GM19023 (cell line): Measurements from ENCODE around the gene BSDC1.
A peak's percentile ranks its signal among the peaks of the same experiment; 100 is the strongest.

Experiments
- ATAC-seq: cut with Tn5 transposase; IDR thresholded peaks from one replicate; pipeline ENCODE4 v1.9.1; 2021; ENCODE audit warnings: mild to moderate bottlenecking, moderate library complexity; ENCODE audit not compliant: unreplicated experiment

The BSDC1 gene

DNA sequence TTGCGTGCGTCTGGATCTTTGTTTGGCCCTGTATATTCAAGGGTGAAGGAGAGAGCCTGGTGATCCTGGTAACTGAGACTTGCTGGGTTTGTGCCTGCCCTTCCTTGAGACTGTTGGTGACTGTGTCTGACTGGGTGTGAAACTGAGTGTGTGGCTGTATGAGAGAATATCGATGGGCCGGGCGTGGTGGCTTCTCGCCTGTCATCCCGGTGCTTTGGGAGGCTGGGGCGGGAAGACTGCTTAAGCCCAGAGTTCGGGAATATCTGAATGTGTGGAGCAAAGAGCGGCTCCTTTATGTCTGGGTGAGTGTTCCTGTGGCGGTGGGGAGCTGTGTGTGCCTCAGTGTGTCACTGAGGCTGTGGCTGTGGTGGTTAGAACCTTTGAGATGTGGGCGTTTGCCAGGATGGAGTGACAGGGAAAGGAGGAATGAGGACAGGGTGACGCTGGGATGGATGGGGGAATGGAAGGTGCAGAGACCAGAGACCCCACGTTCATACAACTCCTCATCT lies 55.5 kb downstream of the BSDC1 start:
- no peak for ATAC-seq

GRCh38 chr1:32337855-32338636 lies 56.2 kb downstream of the BSDC1 start:
- ATAC-seq: no peak

- no peak for ATAC-seq
Observed at GRCh38 chr1:32336963-32337675, 57.1 kb downstream of the BSDC1 start.

- no peak for ATAC-seq
Observed at GRCh38 chr1:32336591-32336932, 57.7 kb downstream of the BSDC1 start.

DNA sequence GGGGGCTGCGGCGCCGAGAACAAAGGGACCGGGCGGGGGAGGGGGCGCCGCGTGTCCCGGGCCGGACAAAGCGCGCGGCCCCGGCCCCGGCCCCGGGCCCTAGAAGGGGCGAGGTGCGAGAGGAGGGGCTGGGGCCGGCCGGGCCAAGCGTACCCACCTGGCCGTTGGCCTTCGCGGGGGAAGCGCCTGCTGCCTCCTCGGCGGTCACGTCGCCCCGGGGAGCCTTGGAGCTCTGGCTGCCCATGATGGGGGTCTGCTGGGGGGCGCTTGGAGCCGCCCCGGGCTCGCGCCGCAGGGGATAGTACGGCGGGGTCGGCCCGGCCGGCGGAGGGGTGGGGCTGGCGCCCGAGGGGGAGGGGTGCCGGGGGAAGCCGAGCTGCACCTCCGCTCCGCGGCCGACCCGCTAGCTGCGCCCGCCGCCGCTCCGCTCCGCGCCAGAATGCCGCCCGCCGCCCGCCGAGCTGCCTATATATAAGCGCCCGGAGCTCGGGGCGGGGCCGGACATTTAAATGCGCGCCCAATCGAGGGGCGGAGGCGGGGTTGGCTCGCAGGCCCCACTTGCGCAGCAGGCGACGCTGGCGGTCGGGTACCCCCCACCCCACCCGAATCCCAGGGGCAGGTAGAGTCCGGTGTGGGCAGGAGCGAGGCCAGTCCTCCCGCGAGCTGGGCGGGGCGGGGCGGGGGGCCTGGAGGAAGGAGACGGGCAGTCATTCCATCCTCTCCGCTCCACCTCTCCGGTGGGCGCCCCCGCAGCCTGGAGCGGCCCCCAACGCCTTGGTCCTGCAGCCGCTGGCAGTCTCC lies 58.3 kb downstream of the BSDC1 start, which contains the start of gene MARCKSL1:
Gene MARCKSL1, minus strand, starts transcription at position 444 of the 801 bp plus-strand sequence. Its CDS starts 200 bp downstream, at position 244.
- ATAC-seq: peak; percentile 39

DNA sequence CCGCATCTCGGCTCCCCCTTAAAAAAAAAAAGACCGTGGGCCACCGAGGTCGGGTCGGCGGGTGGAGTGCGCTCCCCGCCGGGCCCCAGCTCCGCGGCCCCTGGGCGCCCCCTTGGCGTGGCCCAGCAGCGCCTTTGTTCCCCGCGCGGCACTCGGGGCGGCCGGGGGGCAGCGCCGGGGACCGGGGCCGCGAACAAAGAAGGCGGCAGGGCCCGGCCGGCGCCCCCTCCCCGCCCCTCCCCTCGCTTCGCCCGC lies 58.8 kb downstream of the BSDC1 start:
- peak; percentile 1 for ATAC-seq

GRCh38 chr1:32334864-32335534 lies 59.2 kb downstream of the BSDC1 start:
- ATAC-seq: peak; percentile 19

- ATAC-seq: no peak
Observed at GRCh38 chr1:32334274-32334861, 59.9 kb downstream of the BSDC1 start.

GRCh38 chr1:32333251-32333963 lies 60.8 kb downstream of the BSDC1 start:
- ATAC-seq: no peak

- ATAC-seq: no peak
Observed at GRCh38 chr1:32332290-32333079, 61.8 kb downstream of the BSDC1 start.

- ATAC-seq: no peak
Observed at GRCh38 chr1:32331549-32331948, 62.7 kb downstream of the BSDC1 start.

DNA sequence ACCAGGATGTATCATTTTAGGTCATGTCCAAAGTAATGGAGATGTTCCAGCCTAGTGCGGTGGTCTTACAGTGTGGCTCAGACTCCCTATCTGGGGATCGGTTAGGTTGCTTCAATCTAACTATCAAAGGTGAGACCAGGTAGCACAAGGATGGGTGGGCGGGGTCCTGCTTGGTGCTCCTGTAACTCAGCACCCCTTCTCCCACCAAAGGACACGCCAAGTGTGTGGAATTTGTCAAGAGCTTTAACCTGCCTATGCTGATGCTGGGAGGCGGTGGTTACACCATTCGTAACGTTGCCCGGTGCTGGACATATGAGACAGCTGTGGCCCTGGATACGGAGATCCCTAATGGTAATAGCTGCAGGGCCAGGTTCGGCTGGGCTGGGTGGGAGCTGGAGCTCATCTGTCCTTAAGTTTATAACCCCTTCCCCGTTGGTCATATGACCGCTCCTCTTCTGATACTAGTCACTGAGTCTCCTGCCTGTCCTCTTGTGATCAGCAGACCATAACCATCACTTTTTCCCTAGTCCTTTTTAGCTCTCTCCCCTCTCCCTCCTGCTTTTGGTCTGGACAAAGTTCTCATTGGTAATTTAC lies 63.6 kb downstream of the BSDC1 start:
- ATAC-seq: no peak

DNA sequence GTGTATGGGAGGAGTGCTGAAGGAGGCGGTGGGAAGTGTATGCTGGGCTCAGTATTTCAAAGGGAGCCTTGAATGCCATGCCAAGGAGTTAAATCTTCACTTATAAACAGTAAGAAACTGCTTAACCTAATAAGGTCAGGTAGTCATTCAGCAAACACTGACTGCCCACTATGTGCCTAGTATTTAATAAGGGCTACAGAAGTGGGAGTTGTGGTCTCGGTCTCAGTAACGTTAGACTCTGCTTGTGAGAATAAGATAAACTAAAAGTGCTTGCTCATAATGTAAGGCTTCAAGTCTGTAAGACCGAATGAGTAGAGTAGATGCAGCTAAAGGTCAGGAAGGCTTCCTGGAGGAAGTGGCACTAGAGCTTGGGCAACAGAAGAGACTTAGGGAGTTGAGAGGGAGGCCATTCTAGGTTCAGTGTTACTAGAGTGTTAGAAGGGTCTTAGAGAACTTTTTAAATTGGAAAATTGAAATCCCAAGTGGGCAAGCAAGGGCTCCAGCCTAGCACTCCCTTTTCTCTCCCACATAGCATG lies 64.2 kb downstream of the BSDC1 start:
- no peak for ATAC-seq

- ATAC-seq: no peak
Observed at GRCh38 chr1:32327204-32327603, 67.0 kb downstream of the BSDC1 start.

- ATAC-seq: no peak
Observed at GRCh38 chr1:32321712-32322291, 72.4 kb downstream of the BSDC1 start.

DNA sequence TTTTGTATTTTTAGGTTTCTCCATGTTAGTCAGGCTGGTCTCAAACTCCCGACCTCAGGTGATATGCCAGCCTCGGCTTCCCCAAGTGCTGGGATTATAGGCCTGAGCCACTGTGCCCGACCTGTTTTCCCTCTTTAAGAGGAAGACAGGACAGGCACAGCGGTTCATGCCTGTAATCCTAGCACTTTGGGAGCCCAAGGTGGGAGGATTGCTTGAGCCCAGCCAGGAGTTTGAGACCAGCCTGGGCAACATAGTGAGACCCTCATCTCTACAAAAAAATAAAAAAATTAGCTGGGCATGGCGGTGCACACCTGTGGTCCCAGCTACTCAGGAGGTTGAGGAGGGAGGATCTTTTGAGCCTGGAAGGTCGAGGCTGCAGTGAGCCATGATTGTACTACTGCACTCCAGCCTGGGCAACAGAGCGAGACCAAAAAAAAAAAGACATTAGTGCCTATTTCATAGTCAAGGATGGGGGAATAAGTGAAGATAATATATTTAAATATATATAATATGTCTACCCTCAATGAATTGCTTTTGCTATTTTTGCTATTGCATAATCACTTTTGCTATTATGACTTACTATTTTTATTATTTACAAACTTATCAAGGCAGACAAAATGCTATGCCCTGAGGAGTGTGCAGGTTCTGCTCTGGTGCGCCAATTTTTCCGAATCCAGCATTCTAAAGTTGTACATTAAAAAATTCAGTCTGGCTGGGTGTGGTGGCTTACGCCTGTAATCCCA lies 75.9 kb downstream of the BSDC1 start:
- no peak for ATAC-seq

GRCh38 chr1:32316903-32317277 lies 77.4 kb downstream of the BSDC1 start:
- no peak for ATAC-seq
